HG02885 (cell line): Measurements from ENCODE around the gene MYO1E.
"Not testable (repeated sequence)": the region's sequence is repeated elsewhere in the genome, so short reads cannot be mapped to it uniquely, and the experiment has no call there.

Source experiments
- ATAC-seq: cut with Tn5 transposase; IDR thresholded peaks from one replicate; pipeline ENCODE4 v1.9.1; 2021; ENCODE audit warnings: mild to moderate bottlenecking; ENCODE audit not compliant: unreplicated experiment, poor library complexity

The MYO1E gene

GRCh38 chr15:59372352-59373211, at the start of gene MYO1E:
MYO1E (minus strand) TSS chr15:59372871; CDS start chr15:59372500, 371 bp downstream.
- peak; percentile 54 for ATAC-seq

GRCh38 chr15:59420986-59421618, 48.4 kb upstream of the MYO1E start:
- no peak for ATAC-seq

- ATAC-seq = peak; percentile 55
Measured at GRCh38 chr15:59420108-59420507, 47.4 kb upstream of the MYO1E start.

- no peak for ATAC-seq
Measured at GRCh38 chr15:59419170-59419569, 46.5 kb upstream of the MYO1E start.

GRCh38 chr15:59416816-59417215, 44.1 kb upstream of the MYO1E start:
- no peak for ATAC-seq

- no peak for ATAC-seq
Measured at GRCh38 chr15:59413577-59413976, 40.9 kb upstream of the MYO1E start.

GRCh38 chr15:59410391-59410896, 37.8 kb upstream of the MYO1E start:
- ATAC-seq = no peak

- no peak for ATAC-seq
Measured at GRCh38 chr15:59407946-59408345, 35.3 kb upstream of the MYO1E start.

GRCh38 chr15:59406446-59406845, 33.8 kb upstream of the MYO1E start:
- ATAC-seq = peak; percentile 70

GRCh38 chr15:59405079-59405478, 32.4 kb upstream of the MYO1E start:
- ATAC-seq = no peak

- no peak for ATAC-seq
Measured at GRCh38 chr15:59401824-59402569, 29.3 kb upstream of the MYO1E start.

GRCh38 chr15:59401051-59401823, 28.6 kb upstream of the MYO1E start:
- not testable (repeated sequence) for ATAC-seq

- ATAC-seq = peak; percentile 17
Measured at GRCh38 chr15:59400103-59400813, 27.6 kb upstream of the MYO1E start.

- peak; percentile 92 for ATAC-seq
Measured at GRCh38 chr15:59399465-59400102, 26.9 kb upstream of the MYO1E start.

GRCh38 chr15:59398220-59398619, 25.5 kb upstream of the MYO1E start:
- no peak for ATAC-seq

- ATAC-seq = no peak
Measured at GRCh38 chr15:59396679-59397078, 24.0 kb upstream of the MYO1E start.

- no peak for ATAC-seq
Measured at GRCh38 chr15:59396211-59396610, 23.5 kb upstream of the MYO1E start.

GRCh38 chr15:59394166-59394661, 21.5 kb upstream of the MYO1E start:
- no peak for ATAC-seq

GRCh38 chr15:59392299-59392698, 19.6 kb upstream of the MYO1E start:
- no peak for ATAC-seq
